Fibroblast of pulmonary artery (primary cell): ENCODE results near the gene CNTNAP5.
"Not testable (repeated sequence)": the region's sequence is repeated elsewhere in the genome, so short reads cannot be mapped to it uniquely, and the experiment has no call there.

Experiments
- DNase-seq: peaks from one replicate; pipeline ENCODE4 v3.0.0-alpha.2; 2010; ENCODE audit warnings: low read depth
- H3K4me3 ChIP-seq: replicated peaks from 2 replicates; pipeline ENCODE4 v1.5.1; 2011; ENCODE audit warnings: low read depth, mild to moderate bottlenecking, control low read depth, low read length, moderate library complexity
- CTCF ChIP-seq: IDR thresholded peaks from 2 replicates; pipeline ENCODE4 v1.5.1; 2011; ENCODE audit warnings: mild to moderate bottlenecking, control low read depth, low read length, inconsistent platforms; ENCODE audit errors: missing control alignments

Gene CNTNAP5

GRCh38 chr2:124369181-124369580, 344.1 kb downstream of the CNTNAP5 start:
- H3K4me3 ChIP-seq: no peak overlapping the region
- DNase-seq: no peak
- no peak for TF ChIP-seq CTCF

- DNase-seq: no peak
- H3K4me3 ChIP-seq: no peak overlapping the region
- TF ChIP-seq CTCF: no peak
These were observed 355.2 kb downstream of the CNTNAP5 start for GRCh38 chr2:124380221-124380749.

- DNase-seq: no peak
- TF ChIP-seq CTCF: no peak
These were observed 357.1 kb downstream of the CNTNAP5 start for GRCh38 chr2:124382067-124382618.

GRCh38 chr2:124395961-124396360, 370.9 kb downstream of the CNTNAP5 start:
- no peak overlapping the region for H3K4me3 ChIP-seq
- DNase-seq: no peak
- TF ChIP-seq CTCF: no peak

More at GRCh38 chr2:124382067-124382618, 357.1 kb downstream of the CNTNAP5 start:
- H3K4me3 ChIP-seq: no peak overlapping the region

- no peak for DNase-seq
- no peak overlapping the region for H3K4me3 ChIP-seq
- TF ChIP-seq CTCF: no peak
These were observed 377.2 kb downstream of the CNTNAP5 start for GRCh38 chr2:124402274-124402673.

GRCh38 chr2:124407836-124408534, 382.9 kb downstream of the CNTNAP5 start:
- not testable (repeated sequence) for DNase-seq

GRCh38 chr2:124424074-124424473, 399.0 kb downstream of the CNTNAP5 start:
- no peak for DNase-seq
- H3K4me3 ChIP-seq: no peak overlapping the region
- no peak for TF ChIP-seq CTCF

More at GRCh38 chr2:124407836-124408534, 382.9 kb downstream of the CNTNAP5 start:
- not testable (repeated sequence) for H3K4me3 ChIP-seq
